GM23338 (cell line): ENCODE measurements around the gene VRK3. TPM values are rescaled to one million over a fixed set of nuclear protein-coding genes. Genes with fewer than 3 reads are reported as not detected.

Experiments used
- ATAC-seq: fragments of 200-7000 bp; cut with Tn5 transposase; 3 replicates; pipeline ENCODE4 v1.9.1; 2020
- DNase-seq: peaks from one replicate; pipeline ENCODE4 v3.0.0-alpha.2; 2015; ENCODE audit warnings: low spot score
- H2AFZ ChIP-seq: fragments of 200-600 bp; sonication (generic); 2 replicates; pipeline ENCODE4 v1.8.0; 2016; ENCODE audit warnings: antibody characterized with exemption, mild to moderate bottlenecking, moderate library complexity
- H3F3A ChIP-seq: fragments of 200-600 bp; sonication (generic); replicated peaks from 2 replicates; pipeline ENCODE4 v1.8.0; 2017; ENCODE audit warnings: antibody characterized with exemption, mixed run types, low read depth
- H3K27ac ChIP-seq: fragments of 200-600 bp; sonication (generic); 2 replicates; pipeline ENCODE4 v1.6.1; 2016; ENCODE audit warnings: low read depth
- H3K27me3 ChIP-seq: fragments of 200-600 bp; sonication (generic); 2 replicates; pipeline ENCODE4 v1.8.0; 2016; ENCODE audit warnings: mild to moderate bottlenecking, mixed run types, moderate library complexity; ENCODE audit not compliant: insufficient read depth
- H3K36me3 ChIP-seq: fragments of 200-600 bp; sonication (generic); 2 replicates; pipeline ENCODE4 v1.8.0; 2016; ENCODE audit warnings: mild to moderate bottlenecking; ENCODE audit not compliant: insufficient read depth
- H3K4me1 ChIP-seq: fragments of 200-600 bp; sonication (generic); 2 replicates; pipeline ENCODE4 v1.8.0; 2016; ENCODE audit warnings: mild to moderate bottlenecking, moderate library complexity; ENCODE audit not compliant: insufficient read depth
- H3K4me2 ChIP-seq: fragments of 200-600 bp; sonication (generic); 2 replicates; pipeline ENCODE4 v1.7.1; 2017; ENCODE audit warnings: mixed run types
- H3K4me3 ChIP-seq: fragments of 200-600 bp; sonication (generic); 2 replicates; pipeline ENCODE4 v1.6.1; 2016; ENCODE audit warnings: mixed run types
- H3K79me2 ChIP-seq: fragments of 200-600 bp; sonication (generic); replicated peaks from 2 replicates; pipeline ENCODE4 v1.8.0; 2017; ENCODE audit warnings: mild to moderate bottlenecking; ENCODE audit not compliant: insufficient read depth
- H3K9me2 ChIP-seq: fragments of 200-600 bp; sonication (generic); 2 replicates; pipeline ENCODE4 v1.8.0; 2017; ENCODE audit not compliant: insufficient read depth
- H4K20me1 ChIP-seq: fragments of 200-600 bp; sonication (generic); replicated peaks from 2 replicates; pipeline ENCODE4 v1.8.0; 2017; ENCODE audit warnings: mild to moderate bottlenecking; ENCODE audit not compliant: insufficient read depth
- H3K27ac Mint-ChIP-seq: 2 replicates; pipeline ENCODE4 v1.8.0; 2020; ENCODE audit warnings: inconsistent platforms, mild to moderate bottlenecking, moderate library complexity, mixed read lengths
- H3K27me3 Mint-ChIP-seq: 3 replicates; pipeline ENCODE4 v1.8.0; 2022; ENCODE audit warnings: low read depth, mild to moderate bottlenecking, moderate library complexity, mixed read lengths, inconsistent platforms; ENCODE audit not compliant: insufficient read depth, poor library complexity
- H3K36me3 Mint-ChIP-seq: 3 replicates; pipeline ENCODE4 v1.8.0; 2021; ENCODE audit warnings: low read depth, mild to moderate bottlenecking, inconsistent platforms, moderate library complexity, mixed read lengths
- H3K4me1 Mint-ChIP-seq: 3 replicates; pipeline ENCODE4 v1.8.0; 2020; ENCODE audit warnings: mild to moderate bottlenecking, inconsistent platforms, mixed read lengths
- H3K4me3 Mint-ChIP-seq: 3 replicates; pipeline ENCODE4 v1.8.0; 2021; ENCODE audit warnings: moderate library complexity, mild to moderate bottlenecking, inconsistent platforms, mixed read lengths
- H3K9me3 Mint-ChIP-seq: 3 replicates; pipeline ENCODE4 v1.8.0; 2020; ENCODE audit warnings: moderate library complexity, mild to moderate bottlenecking, inconsistent platforms, mixed read lengths
- CREB1 ChIP-seq: fragments of 250-450 bp; sonication (Bioruptor Pico); IDR thresholded peaks from 2 replicates; pipeline ENCODE4 v1.5.0; 2020; ENCODE audit warnings: low read depth, mild to moderate bottlenecking, moderate library complexity
- CTCF ChIP-seq, 2 experiments: fragments of 200-600 bp in 1 of 2; sonication (generic) in 1 of 2; conservative IDR thresholded peaks; 2 replicates each; pipeline versions ENCODE4 v1.5.1 to v1.6.1; 2016 to 2017; ENCODE audit warnings: antibody characterized with exemption in 2 of 2, low read depth in 2 of 2, mild to moderate bottlenecking in 2 of 2, moderate library complexity in 1 of 2
- ETS1 ChIP-seq: IDR thresholded peaks from 2 replicates; pipeline ENCODE4 v1.6.1; 2016; ENCODE audit warnings: antibody characterized with exemption
- EZH2 ChIP-seq: fragments of 200-600 bp; sonication (generic); IDR thresholded peaks from one replicate; pipeline ENCODE4 v1.8.0; 2017; ENCODE audit warnings: antibody characterized with exemption, mild to moderate bottlenecking, low read depth; ENCODE audit not compliant: unreplicated experiment
- EZH2phosphoT487 ChIP-seq: fragments of 200-600 bp; sonication (generic); IDR thresholded peaks from one replicate; pipeline ENCODE4 v1.8.1; 2018; ENCODE audit warnings: antibody characterized with exemption; ENCODE audit not compliant: unreplicated experiment
- JUNB ChIP-seq: IDR thresholded peaks from one replicate; pipeline ENCODE4 v1.6.1; 2016; ENCODE audit warnings: antibody characterized with exemption; ENCODE audit not compliant: unreplicated experiment
- NANOG ChIP-seq: IDR thresholded peaks from 2 replicates; pipeline ENCODE4 v1.6.1; 2016; ENCODE audit warnings: antibody characterized with exemption, borderline replicate concordance
- POLR2AphosphoS5 ChIP-seq: IDR thresholded peaks from 2 replicates; pipeline ENCODE4 v1.6.1; 2016; ENCODE audit warnings: antibody characterized with exemption, low read depth
- REST ChIP-seq: IDR thresholded peaks from one replicate; pipeline ENCODE4 v1.6.1; 2018; ENCODE audit warnings: antibody characterized with exemption; ENCODE audit not compliant: unreplicated experiment
- STAT1 ChIP-seq: IDR thresholded peaks from one replicate; pipeline ENCODE4 v1.6.1; 2016; ENCODE audit warnings: antibody characterized with exemption; ENCODE audit not compliant: unreplicated experiment
- ZNF114 ChIP-seq: fragments of 250-450 bp; sonication (Bioruptor Pico); IDR thresholded peaks from 2 replicates; pipeline ENCODE4 v1.5.0; 2020; ENCODE audit warnings: mild to moderate bottlenecking, moderate library complexity
- ZNF331 ChIP-seq: fragments of 250-450 bp; sonication (Bioruptor Pico); IDR thresholded peaks from 2 replicates; pipeline ENCODE4 v1.5.0; 2020; ENCODE audit warnings: low read depth, mild to moderate bottlenecking, moderate library complexity
- ZNF462 ChIP-seq: fragments of 250-450 bp; sonication (Bioruptor Pico); IDR thresholded peaks from 2 replicates; pipeline ENCODE4 v1.5.0; 2020; ENCODE audit warnings: mild to moderate bottlenecking, moderate library complexity
- polyA plus RNA-seq: library from polyadenylated mRNA; unstranded; fragments of >200 nt; fragmentation: Nextera tagmentation; extraction: Ambion mirVana; gene quantifications from 2 replicates; pipeline ENCODE4 v1.2.1, GENCODE V29; 2016
- total RNA-seq: library from RNA; depleted of rRNA; stranded (reverse); fragments of >200 nt; shearing (Covaris generic); gene quantifications from 2 replicates; pipeline ENCODE4 v1.2.3, GENCODE V29; 2014

Gene VRK3
- total and polyA plus RNA-seq, 2 experiments from 2014 or later, result 17.4 to 29.1 TPM

GRCh38 chr19:49953416-49953815, 71.8 kb downstream of the VRK3 start (continued):
- TF ChIP-seq ZNF462 (CRISPR knock-in tag) (no peak), ETS1 (no peak), POLR2AphosphoS5 (no peak), CREB1 (CRISPR knock-in tag) (no peak), STAT1 (no peak), EZH2 (no peak)

DNA sequence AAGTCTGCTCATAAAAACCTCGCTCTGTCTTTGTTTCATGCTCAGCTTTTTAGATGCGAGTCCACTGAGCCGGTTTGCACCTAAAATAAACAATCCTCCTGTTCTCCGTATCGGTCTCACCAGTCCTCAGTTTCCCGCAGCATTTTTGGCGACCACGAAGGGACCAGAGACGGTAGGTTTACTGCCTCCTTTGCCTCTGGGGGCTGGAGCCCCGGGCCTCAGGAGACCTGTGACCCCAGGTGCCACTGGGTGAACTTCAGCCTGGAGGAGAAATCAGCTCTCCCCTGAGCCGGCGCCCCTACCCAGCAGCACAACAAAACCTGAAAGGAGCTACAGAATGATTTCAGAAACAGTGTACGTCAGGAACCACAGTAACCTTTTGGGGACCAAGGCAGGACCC, 72.3 kb downstream of the VRK3 start:
- Histone ChIP-seq H3K79me2 (no peaks in the 10 kb centered on the region), H3K4me1 (peaks cover 36% of the 10 kb centered on the region; the same call in 1 of the 2 replicates), H3K9me2 (no peaks in the 10 kb centered on the region), H4K20me1 (no peaks in the 10 kb centered on the region), H3K27me3 (no peaks in the 10 kb centered on the region), H2AFZ (no peak overlapping the region), H3K4me2 (no peak overlapping the region), H3K27ac (no peak overlapping the region), H3K36me3 (no peaks in the 10 kb centered on the region), H3K4me3 (no peak overlapping the region), H3F3A (no peaks in the 10 kb centered on the region)
- Mint-ChIP-seq H3K27ac (no peak overlapping the region), H3K4me3 (no peak overlapping the region), H3K27me3 (peaks cover 12% of the 10 kb centered on the region), H3K36me3 (no peaks in the 10 kb centered on the region; the same call in 2 of the 3 replicates), H3K9me3 (peaks cover 12% of the 10 kb centered on the region), H3K4me1 (peaks cover 28% of the 10 kb centered on the region)
- DNase-seq, result no peak
- ATAC-seq, result no peak
- TF ChIP-seq ZNF331 (CRISPR knock-in tag) (no peak), EZH2phosphoT487 (no peak), NANOG (no peak), STAT1 (no peak), ZNF114 (CRISPR knock-in tag) (no peak), JUNB (no peak), CTCF (conservative IDR thresholded peaks at IDR 0.05; ENCODE audit: low read depth in 2 of 2) (no peak), CREB1 (CRISPR knock-in tag) (no peak), REST (no peak)
